Prostate gland (tissue), 2 donors: ENCODE results near the gene SIPA1.

ENCODE experiments used
- POLR2AphosphoS5 ChIP-seq: sonication (generic); formaldehyde crosslinking; IDR thresholded peaks from one replicate; pipeline ENCODE4 v1.6.1; 2017; ENCODE audit warnings: antibody characterized with exemption
- TF ChIP-seq, protein P1 (sequence below), 4 experiments: fragments of 200-600 bp in 2 of 4; fragments of 450-650 bp in 2 of 4; sonication (generic) in 2 of 4; IDR thresholded peaks; 1 replicate in 3 of 4; 2 replicates in 1 of 4; pipeline ENCODE4 v1.5.1; 2016 to 2019; ENCODE audit warnings: antibody characterized with exemption in 4 of 4, mild to moderate bottlenecking in 2 of 4, moderate library complexity in 2 of 4

DNA sequence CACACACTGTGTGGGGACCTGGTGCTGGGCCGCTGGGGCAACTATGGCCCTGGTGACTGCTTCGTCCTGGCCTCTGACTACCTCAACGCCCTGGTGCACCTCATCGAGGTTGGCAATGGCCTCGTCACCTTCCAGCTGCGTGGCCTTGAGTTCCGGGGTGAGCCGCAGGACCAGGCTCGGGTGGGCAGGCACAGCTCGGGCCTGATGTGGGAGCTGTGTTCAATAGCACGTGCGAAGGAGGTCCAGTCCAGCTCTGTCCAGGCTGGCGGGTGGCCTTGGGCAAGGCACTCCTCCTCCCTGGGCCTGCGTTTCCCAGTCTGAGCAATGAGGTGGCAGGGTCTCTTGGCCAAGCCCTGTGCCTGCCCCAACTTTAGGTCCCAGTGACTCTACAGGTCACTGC lies 8.3 kb upstream of the SIPA1 start:
- no peak for TF ChIP-seq POLR2AphosphoS5
- TF ChIP-seq, protein P1, sequence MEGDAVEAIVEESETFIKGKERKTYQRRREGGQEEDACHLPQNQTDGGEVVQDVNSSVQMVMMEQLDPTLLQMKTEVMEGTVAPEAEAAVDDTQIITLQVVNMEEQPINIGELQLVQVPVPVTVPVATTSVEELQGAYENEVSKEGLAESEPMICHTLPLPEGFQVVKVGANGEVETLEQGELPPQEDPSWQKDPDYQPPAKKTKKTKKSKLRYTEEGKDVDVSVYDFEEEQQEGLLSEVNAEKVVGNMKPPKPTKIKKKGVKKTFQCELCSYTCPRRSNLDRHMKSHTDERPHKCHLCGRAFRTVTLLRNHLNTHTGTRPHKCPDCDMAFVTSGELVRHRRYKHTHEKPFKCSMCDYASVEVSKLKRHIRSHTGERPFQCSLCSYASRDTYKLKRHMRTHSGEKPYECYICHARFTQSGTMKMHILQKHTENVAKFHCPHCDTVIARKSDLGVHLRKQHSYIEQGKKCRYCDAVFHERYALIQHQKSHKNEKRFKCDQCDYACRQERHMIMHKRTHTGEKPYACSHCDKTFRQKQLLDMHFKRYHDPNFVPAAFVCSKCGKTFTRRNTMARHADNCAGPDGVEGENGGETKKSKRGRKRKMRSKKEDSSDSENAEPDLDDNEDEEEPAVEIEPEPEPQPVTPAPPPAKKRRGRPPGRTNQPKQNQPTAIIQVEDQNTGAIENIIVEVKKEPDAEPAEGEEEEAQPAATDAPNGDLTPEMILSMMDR (IDR thresholded peaks at IDR 0.05): no peak
